SK-N-SH treated with all-trans-retinoic acid at 6 μM for 48 hours (cell line): ENCODE measurements around the gene AXIN2.

ENCODE experiments used
- GLIS3 ChIP-seq: fragments of 250-450 bp; sonication (Bioruptor Pico); IDR thresholded peaks from 2 replicates; pipeline ENCODE4 v1.5.0; 2020; ENCODE audit warnings: mild to moderate bottlenecking, moderate library complexity
- ISL1 ChIP-seq: fragments of 250-450 bp; sonication (Bioruptor Pico); IDR thresholded peaks from 2 replicates; pipeline ENCODE4 v2.1.2; 2022; ENCODE audit warnings: mild to moderate bottlenecking, moderate library complexity

DNA sequence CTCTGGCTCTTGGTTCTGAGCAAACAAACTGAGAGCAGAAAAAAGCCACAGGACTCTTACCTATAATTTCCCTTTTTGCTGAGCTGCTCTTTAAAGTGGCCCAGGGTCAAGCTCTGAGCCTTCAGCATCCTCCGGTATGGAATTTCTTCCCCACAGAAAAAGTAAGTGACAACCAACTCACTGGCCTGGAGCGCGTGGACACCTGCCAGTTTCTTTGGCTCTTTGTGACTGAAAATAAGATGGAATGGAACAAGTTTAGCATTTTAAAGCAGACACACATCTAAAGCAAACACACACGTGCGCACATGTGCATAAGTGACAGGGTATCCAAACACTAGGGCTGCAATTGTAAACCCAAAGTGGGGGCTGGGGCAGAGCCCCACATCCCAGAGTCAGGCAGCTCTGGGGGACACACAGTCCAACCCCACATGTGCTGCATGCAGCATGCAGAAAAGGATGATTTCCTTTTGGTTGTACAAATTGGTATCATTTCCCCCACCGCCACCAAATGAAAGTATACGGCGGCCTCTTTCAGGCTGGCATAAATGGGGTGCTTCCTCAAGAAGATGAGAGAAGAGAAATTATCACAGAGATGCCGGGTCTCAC lies 27.5 kb downstream of the AXIN2 start:
- TF ChIP-seq GLIS3 (CRISPR knock-in tag), result no peak
- no peak for TF ChIP-seq ISL1 (CRISPR knock-in tag)
